Ovary (tissue), 10 donors: Measurements from ENCODE around the gene TCL1B. TPM values are rescaled to one million over a fixed set of nuclear protein-coding genes. Genes with fewer than 3 reads are reported as not detected.

Experiments used
- DNase-seq, 5 donors: peaks; one replicate each; pipeline ENCODE4 v3.0.0-alpha.2; 2019 to 2020
- H3K27ac ChIP-seq, 2 donors: fragments of 200-600 bp; one replicate each; pipeline versions ENCODE4 v1.5.1 to v1.8.0; 2019 to 2022
- H3K27me3 ChIP-seq: fragments of 200-600 bp; one replicate; pipeline ENCODE4 v1.8.0; 2022
- H3K36me3 ChIP-seq: fragments of 200-600 bp; sonication (generic); one replicate; pipeline ENCODE4 v1.5.1; 2019
- H3K4me1 ChIP-seq: one replicate; pipeline ENCODE4 v1.8.1; 2013; ENCODE audit warnings: mild to moderate bottlenecking, moderate library complexity; ENCODE audit not compliant: insufficient read depth
- H3K4me3 ChIP-seq: fragments of 200-600 bp; sonication (generic); one replicate; pipeline ENCODE4 v1.5.1; 2017
- H3K9me3 ChIP-seq, 2 donors: fragments of 200-600 bp in 1 of 2; sonication (generic) in 1 of 2; one replicate each; pipeline versions ENCODE4 v1.5.1 to v1.8.1; 2013 to 2019; ENCODE audit warnings: mild to moderate bottlenecking in 1 of 2, moderate library complexity in 1 of 2
- EP300 ChIP-seq: sonication (generic); formaldehyde crosslinking; IDR thresholded peaks from one replicate; pipeline ENCODE4 v1.6.1; 2017; ENCODE audit warnings: antibody characterized with exemption
- POLR2A ChIP-seq: fragments of 450-650 bp; IDR thresholded peaks from one replicate; pipeline ENCODE4 v1.6.1; 2017; ENCODE audit warnings: antibody characterized with exemption, mild to moderate bottlenecking, moderate library complexity
- WGBS, 3 donors: extraction: QIAGEN DNeasy Blood & Tissue Kit in 1 of 3; methylation state at CpG; one replicate each; pipeline versions ENCODE4 v1.1.5 to v1.1.7; 2013 to 2017; 5-methylcytosine and 5-hydroxymethylcytosine counted together
- intact Hi-C, 4 donors: fragments of 100-400 bp; cut with DNase I; formaldehyde crosslinking; loops; one replicate each; pipeline versions ENCODE4 v1.11.0 to v1.15.1; 2022 to 2023
- long read RNA-seq, 3 donors: library from polyadenylated mRNA in 2 of 3; unstranded in 2 of 3; transcript quantifications; one replicate each; pipeline ENCODE4 v2.0.0 and lab custom pipeline, GENCODE V29; 2021 to 2026
- polyA plus RNA-seq, 2 donors: library from polyadenylated mRNA; stranded (reverse); fragments of 200-250 nt in 1 of 2; fragments of 350-450 nt in 1 of 2; fragmentation: Illumina TruSeq in 1 of 2; extraction: RNeasy Lipid Tissue Mini Kit (QIAGEN cat#74804) in 1 of 2; gene quantifications; one replicate each; pipeline ENCODE4 v1.2.3, GENCODE V29; 2013 to 2014
- total RNA-seq, 7 donors: library from RNA; depleted of rRNA in 2 of 7; stranded (reverse); fragments of >200 nt in 2 of 7; fragmentation: NEBNext Ultra II Directional in 3 of 7; extraction: Animal tissue kit (Norgen Biotek cat#: 25700) in 3 of 7; gene quantifications; one replicate each; pipeline versions ENCODE4 v1.1.0 to v1.2.4, GENCODE V29; 2016 to 2023
- TF ChIP-seq, protein P1 (sequence below), 3 donors: fragments of 450-650 bp in 2 of 3; fragments of 200-600 bp in 1 of 3; IDR thresholded peaks; one replicate each; pipeline versions ENCODE4 v1.5.1 to v1.8.0; 2016 to 2022; ENCODE audit warnings: antibody characterized with exemption in 3 of 3, mild to moderate bottlenecking in 1 of 3
- donor health status: DM: no; HTN: no; CAD: no; lungs with moderate emphysema.
- donor health status: DM: no; HTN: no; CAD: no.
- donor health status: Bipolar disorder and iron deficiency.
- donor health status: DM: yes; HTN: yes; CAD: no.
- donor health status: DM: no; HTN: no; CAD: no.
- donor health status: DM: yes; HTN: yes; CAD: no.

The TCL1B gene
- total RNA-seq: not detected
- under 1 TPM in 1 of 2 donors, not detected in 1; 0.07 TPM for polyA plus RNA-seq
- long read RNA-seq, donor 1: 0 reads
- long read RNA-seq, donor 2, transcript TCL1B-201 (4 exons, 1,166 nt): major isoform, 13 of 13 reads
- long read RNA-seq, donor 2, partial matches to known transcripts: 0 of 13 reads
- long read RNA-seq, donor 2, other reads (novel, unspliced or antisense): 0 of 13 reads
- long read RNA-seq, donor 3: 0 reads

DNA sequence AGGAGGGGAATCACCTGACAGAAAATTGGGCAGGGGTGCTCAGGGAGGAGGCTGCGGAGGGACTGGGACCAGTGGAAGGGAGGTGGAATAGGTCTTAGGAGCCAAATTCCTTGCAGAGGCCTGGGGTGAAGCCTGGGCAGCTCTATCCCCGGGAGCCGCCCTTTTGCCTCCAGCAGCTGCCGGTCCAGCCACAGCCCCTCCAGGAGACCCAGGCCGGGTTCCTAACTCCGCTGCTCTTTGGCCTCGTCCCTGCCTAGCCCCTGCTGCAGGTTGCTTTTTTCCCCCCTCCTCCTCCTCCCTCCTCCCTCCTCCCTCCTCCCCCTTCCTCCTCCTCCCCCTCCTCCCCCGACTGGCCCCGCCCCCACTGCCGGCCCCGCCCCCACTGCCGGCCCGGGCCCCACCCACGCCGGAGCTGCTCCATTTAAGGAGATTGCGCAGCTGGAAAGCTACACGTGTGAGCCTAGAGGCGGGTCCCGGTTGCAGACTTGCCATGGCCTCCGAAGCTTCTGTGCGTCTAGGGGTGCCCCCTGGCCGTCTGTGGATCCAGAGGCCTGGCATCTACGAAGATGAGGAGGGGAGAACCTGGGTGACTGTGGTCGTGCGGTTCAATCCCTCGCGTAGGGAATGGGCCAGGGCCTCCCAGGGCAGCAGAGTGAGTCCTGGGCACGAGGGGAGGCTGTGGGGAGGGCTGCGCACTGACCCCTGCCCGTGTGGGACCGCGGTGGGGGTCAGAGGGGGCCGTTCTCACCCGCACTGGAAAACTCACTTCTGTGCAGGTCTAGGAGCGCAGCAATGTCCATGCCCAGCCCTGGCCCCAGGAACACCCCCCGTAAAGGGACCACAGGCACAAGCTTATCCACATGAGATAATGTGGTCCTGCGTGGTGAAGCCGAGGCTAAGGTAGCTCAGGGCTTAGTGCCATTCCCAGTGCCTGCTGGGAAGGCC, at the start of gene TCL1B:
Gene TCL1B (plus strand): TSS at position 449 of the 945 bp plus-strand sequence. CDS start 42 bp downstream, at position 491.
- H3K4me1 ChIP-seq: no peaks in the 10 kb centered on the region
- no peak within 1 kb of the TSS for H3K27ac ChIP-seq
- no peak within 1 kb of the TSS for H3K4me3 ChIP-seq
- TF ChIP-seq POLR2A (no peak), EP300 (no peak)
- TF ChIP-seq, protein P1, sequence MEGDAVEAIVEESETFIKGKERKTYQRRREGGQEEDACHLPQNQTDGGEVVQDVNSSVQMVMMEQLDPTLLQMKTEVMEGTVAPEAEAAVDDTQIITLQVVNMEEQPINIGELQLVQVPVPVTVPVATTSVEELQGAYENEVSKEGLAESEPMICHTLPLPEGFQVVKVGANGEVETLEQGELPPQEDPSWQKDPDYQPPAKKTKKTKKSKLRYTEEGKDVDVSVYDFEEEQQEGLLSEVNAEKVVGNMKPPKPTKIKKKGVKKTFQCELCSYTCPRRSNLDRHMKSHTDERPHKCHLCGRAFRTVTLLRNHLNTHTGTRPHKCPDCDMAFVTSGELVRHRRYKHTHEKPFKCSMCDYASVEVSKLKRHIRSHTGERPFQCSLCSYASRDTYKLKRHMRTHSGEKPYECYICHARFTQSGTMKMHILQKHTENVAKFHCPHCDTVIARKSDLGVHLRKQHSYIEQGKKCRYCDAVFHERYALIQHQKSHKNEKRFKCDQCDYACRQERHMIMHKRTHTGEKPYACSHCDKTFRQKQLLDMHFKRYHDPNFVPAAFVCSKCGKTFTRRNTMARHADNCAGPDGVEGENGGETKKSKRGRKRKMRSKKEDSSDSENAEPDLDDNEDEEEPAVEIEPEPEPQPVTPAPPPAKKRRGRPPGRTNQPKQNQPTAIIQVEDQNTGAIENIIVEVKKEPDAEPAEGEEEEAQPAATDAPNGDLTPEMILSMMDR (IDR thresholded peaks at IDR 0.05): no peak
- no peaks in the 10 kb centered on the region for H3K9me3 ChIP-seq
- no peaks in the 10 kb centered on the region for H3K27me3 ChIP-seq
- no peaks in the 10 kb centered on the region for H3K36me3 ChIP-seq
- 75 to 83% (median 79%) methylated on average over 35 to 38 of the region's 38 CpGs for WGBS, 3 donors
- no peak for DNase-seq
- intact Hi-C loops: no loop called here

- no peaks in the 10 kb centered on the region for H3K27me3 ChIP-seq
- TF ChIP-seq EP300: no peak
- TF ChIP-seq POLR2A: no peak
- TF ChIP-seq, protein P1 (IDR thresholded peaks at IDR 0.05): no peak
- no peak for DNase-seq
- intact Hi-C loops: no loop called here
- no peaks in the 10 kb centered on the region for H3K9me3 ChIP-seq
- no peak overlapping the region for H3K4me3 ChIP-seq
- 86 to 92% (median 92%) methylated on average over 3 of the region's 3 CpGs for WGBS, 3 donors
- H3K36me3 ChIP-seq: no peaks in the 10 kb centered on the region
- no peak overlapping the region for H3K27ac ChIP-seq
- no peaks in the 10 kb centered on the region for H3K4me1 ChIP-seq
Measured at GRCh38 chr14:95644981-95645380, 41.2 kb upstream of the TCL1B start.

DNA sequence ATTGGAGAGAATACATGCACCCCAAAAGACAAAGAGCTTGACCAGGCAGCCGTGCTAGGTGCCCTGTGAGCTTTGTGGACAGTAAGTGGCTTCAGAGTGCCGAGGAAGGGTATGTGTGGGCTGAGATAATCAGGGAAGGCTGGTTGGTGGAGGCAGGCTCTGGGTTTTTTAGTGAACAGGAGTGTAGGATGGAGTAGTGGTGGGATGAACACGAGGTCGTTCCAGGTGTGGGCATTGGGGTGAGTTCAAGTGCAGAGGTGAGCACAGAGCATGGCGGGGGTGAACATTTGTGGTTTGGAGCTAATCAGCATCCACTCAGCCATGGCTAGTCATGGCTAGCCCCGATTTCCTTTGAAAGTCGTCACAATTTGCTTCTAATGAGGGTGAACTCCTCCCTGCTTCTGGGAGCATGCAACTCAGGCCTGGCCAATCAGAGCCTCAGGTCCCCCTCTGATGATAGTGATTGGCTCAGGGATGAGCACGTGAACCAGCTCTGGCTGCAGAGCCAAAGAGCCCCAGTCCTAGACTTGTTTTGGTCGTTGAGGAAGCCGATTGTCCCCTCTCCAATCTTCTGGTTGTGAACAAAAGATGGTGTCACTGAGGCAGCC, 40.7 kb upstream of the TCL1B start:
- intact Hi-C loops: no loop called here
- WGBS, 3 donors: 87 to 90% (median 89%) methylated on average over 10 of the region's 10 CpGs
- Histone ChIP-seq H3K4me1 (no peaks in the 10 kb centered on the region), H3K36me3 (no peaks in the 10 kb centered on the region), H3K27ac (no peak overlapping the region), H3K4me3 (no peak overlapping the region), H3K27me3 (no peaks in the 10 kb centered on the region), H3K9me3 (no peaks in the 10 kb centered on the region)
- TF ChIP-seq, protein P1 (IDR thresholded peaks at IDR 0.05): no peak
- TF ChIP-seq EP300: no peak
- no peak for TF ChIP-seq POLR2A
- DNase-seq: no peak

- H3K9me3 ChIP-seq: no peaks in the 10 kb centered on the region
- no peaks in the 10 kb centered on the region for H3K27me3 ChIP-seq
- no peak for TF ChIP-seq EP300
- no peak for TF ChIP-seq POLR2A
- TF ChIP-seq, protein P1 (IDR thresholded peaks at IDR 0.05): no peak
- H3K4me1 ChIP-seq: peaks cover 9% of the 10 kb centered on the region
- H3K36me3 ChIP-seq: no peaks in the 10 kb centered on the region
- no peak for DNase-seq
- no peak overlapping the region for H3K4me3 ChIP-seq
- WGBS, 3 donors: 64 to 71% (median 68%) methylated on average over 3 of the region's 3 CpGs
- intact Hi-C loops: no loop called here
- H3K27ac ChIP-seq: no peak overlapping the region
Measured at GRCh38 chr14:95647926-95648325, 38.3 kb upstream of the TCL1B start.
